ENCODE data around the gene MAP3K21. TPM values are rescaled to one million over a fixed set of nuclear protein-coding genes. Genes with fewer than 3 reads are reported as not detected.
A peak's percentile ranks its signal among the peaks of the same experiment; 100 is the strongest.

The MAP3K21 gene
- total RNA-seq, 2 experiments from 2014 or later, result 5.5 to 5.6 TPM

DNA sequence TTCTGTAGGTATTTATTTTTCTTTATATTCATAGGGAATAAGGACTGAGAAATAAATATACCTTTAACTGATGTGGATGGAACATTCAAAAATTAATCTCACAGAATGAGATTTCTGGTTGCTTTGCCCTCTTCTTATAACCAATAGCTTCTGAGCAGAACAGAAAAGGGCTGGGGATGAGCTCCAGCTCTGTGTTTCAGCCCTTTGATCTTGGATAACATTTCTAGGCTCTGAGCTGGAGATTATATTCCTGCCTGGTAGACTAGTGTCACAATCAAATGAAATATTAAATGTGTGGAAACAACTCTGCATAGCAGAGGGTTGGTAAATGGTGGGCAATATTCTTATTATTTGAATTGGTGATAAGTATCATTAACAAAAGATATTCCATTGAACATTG is 14.6 kb downstream of the MAP3K21 start:
- Mint-ChIP-seq H3K27me3 (peaks cover 27% of the 10 kb centered on the region), H3K9me3 (no peaks in the 10 kb centered on the region)

DNA sequence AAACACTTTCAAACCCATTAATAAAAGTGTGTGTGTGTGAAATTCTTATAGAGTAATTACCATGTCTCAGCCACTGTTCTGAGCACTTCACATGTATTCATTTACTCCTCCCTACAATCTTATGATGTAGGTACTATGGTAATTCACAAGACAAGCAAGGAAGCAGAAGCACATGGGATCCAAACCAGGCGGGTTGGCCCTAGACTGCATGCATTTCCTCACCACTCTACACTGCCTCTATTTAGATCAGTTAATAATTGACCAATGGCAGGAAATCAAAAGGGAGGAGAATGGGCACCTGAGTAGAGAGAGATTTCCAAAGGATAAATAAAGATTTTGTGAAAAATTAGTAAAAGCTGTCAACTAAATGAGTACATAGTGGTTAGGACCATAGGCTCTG is 15.7 kb downstream of the MAP3K21 start:
- Mint-ChIP-seq H3K27ac (no peak overlapping the region), H3K4me1 (ENCODE audit: low read depth) (no peaks in the 10 kb centered on the region), H3K9me3 (no peaks in the 10 kb centered on the region), H3K36me3 (peaks cover 3% of the 10 kb centered on the region), H3K27me3 (peaks cover 23% of the 10 kb centered on the region), H3K4me3 (no peak overlapping the region)
- no peak for DNase-seq
- POLR2A ChIA-PET, result no interaction called here
- CTCF ChIA-PET, result interaction anchor here (1.6 kb wide), 1 partner anchor 22 kb away, joined by 3 read pairs; no protein-coding TSS in a partner anchor
- intact Hi-C loops (cut with micrococcal nuclease), result no loop called here

More for the DNA sequence above, 14.6 kb downstream of the MAP3K21 start:
- ChIA-PET POLR2A (no interaction called here), CTCF (interaction anchor here (0.6 to 1.6 kb wide), 2 partner anchors 23 to 107 kb away, joined by 3 read pairs; no protein-coding TSS in a partner anchor)
- no peaks in the 10 kb centered on the region for H3K4me1 Mint-ChIP-seq (ENCODE audit: low read depth)
- intact Hi-C loops (cut with micrococcal nuclease), result no loop called here
- no peak overlapping the region for H3K27ac Mint-ChIP-seq
- H3K36me3 Mint-ChIP-seq, result peaks cover 3% of the 10 kb centered on the region
- no peak overlapping the region for H3K4me3 Mint-ChIP-seq
- no peak for DNase-seq

DNA sequence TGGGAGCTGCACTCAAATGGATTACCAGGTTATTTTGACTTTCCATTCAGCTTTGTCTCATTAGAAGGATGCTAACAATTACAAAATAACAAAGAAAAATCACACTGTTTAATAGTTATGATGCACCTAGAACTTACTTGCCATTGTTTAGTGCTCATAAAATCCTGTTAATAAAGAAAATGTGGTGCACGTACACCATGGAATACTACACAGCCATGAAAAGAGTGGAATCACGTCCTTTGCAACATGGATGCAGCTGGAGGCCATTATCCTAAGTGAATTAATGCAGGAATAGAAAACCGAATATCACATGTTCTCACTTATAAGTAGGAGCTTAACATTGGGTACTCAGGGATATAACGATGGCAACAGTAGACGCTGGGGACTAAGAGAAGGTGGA is 19.8 kb downstream of the MAP3K21 start:
- DNase-seq, result no peak
- ChIA-PET CTCF (no interaction called here), POLR2A (no interaction called here)
- no peak overlapping the region for H3K4me3 Mint-ChIP-seq
- peaks cover under 1% of the 10 kb centered on the region for H3K27me3 Mint-ChIP-seq
- H3K9me3 Mint-ChIP-seq, result no peaks in the 10 kb centered on the region
- H3K4me1 Mint-ChIP-seq (ENCODE audit: low read depth), result no peaks in the 10 kb centered on the region
- H3K27ac Mint-ChIP-seq, result no peak overlapping the region
- intact Hi-C loops (cut with micrococcal nuclease), result no loop called here
- H3K36me3 Mint-ChIP-seq, result peaks cover 3% of the 10 kb centered on the region

DNA sequence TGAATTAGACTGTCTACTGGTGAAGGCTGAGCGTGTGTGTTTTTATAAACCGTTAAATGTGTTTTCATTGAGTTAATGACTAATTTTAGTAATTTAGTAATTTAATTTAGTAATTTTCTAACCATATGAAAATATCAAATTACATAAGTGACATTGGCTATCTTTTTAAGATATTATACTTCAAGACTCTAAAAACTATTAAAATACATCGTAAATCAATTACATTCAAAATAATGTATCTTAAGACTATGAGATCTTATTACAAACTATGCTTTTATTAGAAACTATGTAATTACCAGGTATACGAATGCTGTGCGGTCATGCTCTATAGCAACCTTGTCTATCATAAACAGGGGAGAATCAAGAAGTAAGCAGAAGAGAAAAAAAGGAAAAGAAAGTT is 21.6 kb downstream of the MAP3K21 start:
- Mint-ChIP-seq H3K36me3 (no peaks in the 10 kb centered on the region), H3K4me1 (ENCODE audit: low read depth) (no peaks in the 10 kb centered on the region), H3K9me3 (no peaks in the 10 kb centered on the region), H3K27me3 (no peaks in the 10 kb centered on the region), H3K4me3 (no peak overlapping the region), H3K27ac (no peak overlapping the region)
- ChIA-PET POLR2A (no interaction called here), CTCF (no interaction called here)
- no peak for DNase-seq
- intact Hi-C loops (cut with micrococcal nuclease), result no loop called here

DNA sequence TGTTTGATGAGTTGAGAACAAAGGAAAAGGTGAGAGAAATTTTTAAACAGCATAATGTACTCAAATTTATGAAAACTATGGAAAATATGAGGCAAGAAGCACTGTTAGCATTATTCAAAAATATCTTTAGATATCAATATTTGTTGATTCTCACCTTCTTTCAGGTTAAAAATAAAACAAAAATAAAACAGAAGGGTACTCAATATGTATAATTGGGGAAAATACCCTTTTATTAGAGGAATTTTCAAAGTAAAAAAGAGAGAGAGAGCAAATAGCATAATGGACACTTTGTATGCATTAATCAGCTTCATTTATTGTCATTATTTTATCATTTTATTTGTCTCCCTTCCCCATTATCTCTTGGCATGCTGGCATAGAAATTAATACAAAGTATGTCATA is 27.5 kb downstream of the MAP3K21 start:
- Mint-ChIP-seq H3K9me3 (no peaks in the 10 kb centered on the region), H3K27me3 (no peaks in the 10 kb centered on the region), H3K4me1 (ENCODE audit: low read depth) (peaks cover 31% of the 10 kb centered on the region), H3K36me3 (peaks cover 9% of the 10 kb centered on the region), H3K27ac (no peak overlapping the region), H3K4me3 (no peak overlapping the region)
- ChIA-PET POLR2A (no interaction called here), CTCF (no interaction called here)
- intact Hi-C loops (cut with micrococcal nuclease), result no loop called here
- no peak for DNase-seq

DNA sequence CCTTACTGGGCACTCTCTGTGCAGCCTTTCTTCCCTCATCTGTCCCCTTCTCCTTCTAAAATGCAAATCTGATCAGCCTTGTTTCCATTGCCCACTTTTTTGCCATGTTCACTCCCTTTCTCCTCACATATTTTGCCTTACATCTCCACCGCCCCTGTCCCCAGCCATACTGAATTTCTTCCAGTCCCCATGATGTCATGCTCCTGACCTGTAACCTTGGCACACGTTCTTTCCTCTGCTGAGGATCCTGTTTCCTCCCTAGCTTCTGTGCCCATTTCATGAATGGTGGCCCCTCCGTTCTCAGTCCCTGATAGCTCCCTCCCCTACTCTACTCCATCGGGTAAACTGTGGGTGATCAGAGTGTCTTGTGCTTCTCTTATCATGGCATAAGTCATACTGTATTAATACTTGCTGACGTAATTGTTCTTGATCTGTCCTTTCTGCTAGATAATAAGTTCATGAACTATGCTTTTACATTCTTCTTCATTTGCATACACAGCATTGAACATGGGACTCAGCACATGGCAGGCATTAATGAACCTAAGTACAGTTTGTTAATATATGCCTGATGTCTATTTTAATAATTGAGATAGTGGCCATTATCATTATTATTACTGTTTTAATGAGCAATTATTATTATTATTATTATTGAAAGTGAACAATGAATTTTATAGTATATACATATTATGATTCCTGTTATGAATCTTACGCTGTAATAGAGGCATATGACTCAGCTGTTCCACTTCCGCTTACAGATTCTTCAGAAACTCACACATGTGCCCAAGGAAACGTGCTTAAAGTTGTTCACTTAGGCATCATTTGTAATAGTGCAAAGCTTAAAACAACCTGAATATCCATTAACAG is 28.5 kb downstream of the MAP3K21 start:
- POLR2A ChIA-PET, result interaction anchor here (0.5 kb wide), 1 partner anchor 156 kb away, joined by 3 read pairs; no protein-coding TSS in a partner anchor
- Mint-ChIP-seq H3K9me3 (no peaks in the 10 kb centered on the region), H3K4me3 (no peak overlapping the region), H3K4me1 (ENCODE audit: low read depth) (peaks cover 31% of the 10 kb centered on the region), H3K27me3 (no peaks in the 10 kb centered on the region), H3K27ac (no peak overlapping the region), H3K36me3 (peaks cover 9% of the 10 kb centered on the region)
- peak; percentile 32 for DNase-seq
- intact Hi-C loops (cut with micrococcal nuclease), result loop anchor here (2.0 kb wide), 1 partner anchor 17 kb away; no protein-coding TSS in a partner anchor
- CTCF ChIA-PET, result interaction anchor here (0.9 kb wide), 1 partner anchor 9 kb away, joined by 3 read pairs; no protein-coding TSS in a partner anchor

DNA sequence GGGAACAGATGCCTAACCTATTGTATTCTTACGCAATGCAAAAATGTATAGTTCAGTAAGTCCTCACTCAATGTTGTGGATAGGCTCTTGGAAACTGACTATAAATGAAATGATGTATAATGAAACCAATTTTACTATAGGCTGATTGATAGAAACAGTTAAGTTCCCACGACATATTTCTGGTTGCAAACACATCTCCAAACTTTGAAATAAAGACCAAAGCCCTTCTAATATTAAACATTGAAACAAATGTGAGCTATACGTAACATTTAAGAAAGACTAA is 29.1 kb downstream of the MAP3K21 start:
- peaks cover 9% of the 10 kb centered on the region for H3K36me3 Mint-ChIP-seq
- H3K4me3 Mint-ChIP-seq, result no peak overlapping the region
- CTCF ChIA-PET, result interaction anchor here (0.9 kb wide), 1 partner anchor 9 kb away, joined by 3 read pairs; no protein-coding TSS in a partner anchor
- POLR2A ChIA-PET, result no interaction called here
- no peak for DNase-seq
- peak overlapping the region; percentile 53 for H3K27ac Mint-ChIP-seq
- no peaks in the 10 kb centered on the region for H3K27me3 Mint-ChIP-seq
- H3K4me1 Mint-ChIP-seq (ENCODE audit: low read depth), result peaks cover 35% of the 10 kb centered on the region
- intact Hi-C loops (cut with micrococcal nuclease), result loop anchor here (2.0 kb wide), 1 partner anchor 16 kb away; no protein-coding TSS in a partner anchor
- H3K9me3 Mint-ChIP-seq, result no peaks in the 10 kb centered on the region

DNA sequence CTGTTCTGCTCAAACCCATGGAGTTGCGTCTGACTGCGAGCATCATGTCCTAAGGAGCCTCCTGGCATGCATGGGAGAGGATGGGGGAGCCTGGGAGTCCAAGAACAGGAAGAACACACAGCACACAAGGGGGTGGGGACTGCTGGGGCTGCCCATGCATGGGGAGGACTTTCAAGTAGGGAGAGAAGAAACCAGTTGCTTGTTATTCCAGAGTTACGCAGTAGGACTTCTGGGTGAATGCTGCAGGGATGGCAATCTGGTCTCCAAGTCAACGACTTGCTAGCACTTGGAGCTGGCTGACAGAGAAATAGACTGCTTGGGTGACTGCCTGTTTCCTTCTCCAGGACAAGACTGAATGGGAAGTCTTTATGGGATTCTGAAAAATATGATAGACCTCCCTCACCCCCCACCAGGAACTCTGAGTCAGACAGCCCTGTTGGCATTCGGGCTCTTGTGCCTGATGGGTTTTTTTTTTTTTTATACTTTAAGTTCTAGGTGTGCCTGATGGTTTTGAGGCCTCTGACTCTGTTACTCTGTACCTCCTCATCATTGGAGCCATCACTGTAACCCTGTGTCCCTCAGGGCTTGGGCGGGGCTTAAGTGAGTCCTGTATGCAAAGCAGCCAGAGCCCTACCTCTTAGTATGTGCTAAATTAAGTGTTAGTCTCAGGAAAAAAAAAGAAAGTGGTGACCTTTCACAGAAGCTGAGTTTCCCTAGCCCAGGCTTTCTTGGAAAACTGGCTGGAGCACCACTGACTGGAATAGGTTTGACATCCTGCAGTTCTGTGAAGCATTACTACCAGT is 30.3 kb downstream of the MAP3K21 start:
- peak; percentile 61 for DNase-seq
- ChIA-PET POLR2A (interaction anchor here (1.4 kb wide), 1 partner anchor 29 kb away, joined by 4 read pairs; no protein-coding TSS in a partner anchor), CTCF (interaction anchor here (0.7 to 1.5 kb wide), 3 partner anchors 10 to 55 kb away, joined by 3 to 4 read pairs (median 3); no protein-coding TSS in a partner anchor)
- intact Hi-C loops (cut with micrococcal nuclease), result loop anchor here (2.0 kb wide), 1 partner anchor 15 kb away; no protein-coding TSS in a partner anchor
- H3K9me3 Mint-ChIP-seq, result no peaks in the 10 kb centered on the region
- H3K4me3 Mint-ChIP-seq, result no peak overlapping the region
- peaks cover 9% of the 10 kb centered on the region for H3K36me3 Mint-ChIP-seq
- peak overlapping the region; percentile 28 for H3K27ac Mint-ChIP-seq
- peaks cover 35% of the 10 kb centered on the region for H3K4me1 Mint-ChIP-seq (ENCODE audit: low read depth)
- no peaks in the 10 kb centered on the region for H3K27me3 Mint-ChIP-seq

DNA sequence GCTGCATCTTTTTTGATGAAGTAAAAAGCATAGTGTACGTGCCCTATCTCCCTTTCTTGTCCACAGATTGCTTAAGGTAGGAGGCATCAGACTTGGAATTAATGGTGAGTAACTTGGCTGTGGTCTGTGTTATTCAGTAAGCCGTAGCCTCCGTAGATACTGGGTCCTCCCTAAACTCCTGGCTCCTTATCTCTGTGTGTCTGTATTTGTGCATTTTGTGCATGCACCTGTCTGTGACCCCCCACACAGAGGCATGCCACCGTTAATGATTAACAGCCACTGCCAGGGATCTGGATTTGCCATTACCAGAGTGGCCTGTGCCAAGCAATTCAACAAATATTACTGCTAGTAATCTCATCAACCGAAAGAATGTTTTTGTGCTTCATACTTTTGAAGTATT is 31.9 kb downstream of the MAP3K21 start:
- no peak for DNase-seq
- Mint-ChIP-seq H3K4me1 (ENCODE audit: low read depth) (peaks cover 35% of the 10 kb centered on the region), H3K36me3 (peaks cover 9% of the 10 kb centered on the region), H3K9me3 (no peaks in the 10 kb centered on the region), H3K4me3 (no peak overlapping the region), H3K27ac (no peak overlapping the region), H3K27me3 (peaks cover 2% of the 10 kb centered on the region)
- intact Hi-C loops (cut with micrococcal nuclease), result no loop called here
- ChIA-PET POLR2A (no interaction called here), CTCF (no interaction called here)

DNA sequence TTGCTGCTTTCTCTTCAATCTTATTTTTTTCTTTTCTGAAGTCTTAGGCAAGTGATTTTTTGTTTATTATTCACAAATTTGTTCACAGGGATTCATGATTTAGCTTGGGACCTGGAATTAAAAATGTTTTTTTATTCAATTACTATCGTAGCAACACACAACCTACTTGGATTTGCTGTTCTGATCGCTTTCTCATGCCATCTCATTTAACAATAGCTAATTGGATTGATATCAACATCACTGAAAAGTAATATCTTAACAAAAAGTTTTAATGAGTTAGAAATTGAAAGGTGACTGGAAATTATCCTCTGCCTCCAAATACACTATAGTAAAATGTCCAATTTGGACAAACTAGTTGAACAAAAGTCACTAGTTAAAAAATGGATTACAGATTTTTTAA is 32.4 kb downstream of the MAP3K21 start:
- ChIA-PET POLR2A (no interaction called here), CTCF (no interaction called here)

DNA sequence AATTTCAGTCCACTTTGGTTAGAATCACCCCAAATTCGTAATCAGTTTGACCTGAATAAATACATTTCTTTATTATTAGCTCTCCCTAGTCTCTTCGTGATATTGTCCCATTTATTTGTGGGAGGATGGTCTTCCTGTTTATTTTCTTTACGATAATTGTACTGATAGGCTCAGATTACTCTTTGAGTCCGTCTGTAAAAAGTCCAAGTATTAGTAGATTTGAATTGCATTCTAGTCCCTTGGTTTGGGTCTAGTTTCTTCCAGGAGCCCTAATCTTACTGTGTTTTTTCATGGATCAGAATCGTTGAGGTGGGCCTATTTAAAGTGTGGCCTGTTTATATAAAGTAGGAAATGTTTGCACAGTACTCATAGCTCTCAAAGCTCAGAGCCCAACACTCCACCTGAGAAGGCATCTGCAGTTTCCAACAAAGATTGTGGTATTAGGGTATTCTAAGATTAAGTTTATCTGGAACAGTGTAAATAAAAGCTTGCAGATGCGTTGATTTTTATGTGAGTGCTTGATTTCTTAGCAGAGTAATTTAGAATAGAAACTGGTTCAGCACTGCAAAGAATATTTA is 33.1 kb downstream of the MAP3K21 start:
- no peak for DNase-seq
- ChIA-PET POLR2A (no interaction called here), CTCF (interaction anchor here (1.5 kb wide), 1 partner anchor 705 kb away, joined by 4 read pairs; no protein-coding TSS in a partner anchor)
- H3K36me3 Mint-ChIP-seq, result peaks cover 6% of the 10 kb centered on the region
- no peaks in the 10 kb centered on the region for H3K9me3 Mint-ChIP-seq
- intact Hi-C loops (cut with micrococcal nuclease), result no loop called here
- H3K27ac Mint-ChIP-seq, result no peak overlapping the region
- peaks cover 32% of the 10 kb centered on the region for H3K4me1 Mint-ChIP-seq (ENCODE audit: low read depth)
- H3K4me3 Mint-ChIP-seq, result no peak overlapping the region
- peaks cover 2% of the 10 kb centered on the region for H3K27me3 Mint-ChIP-seq

More for the DNA sequence above, 32.4 kb downstream of the MAP3K21 start:
- Mint-ChIP-seq H3K9me3 (no peaks in the 10 kb centered on the region), H3K4me3 (no peak overlapping the region), H3K36me3 (peaks cover 9% of the 10 kb centered on the region), H3K27ac (no peak overlapping the region), H3K4me1 (ENCODE audit: low read depth) (peaks cover 35% of the 10 kb centered on the region), H3K27me3 (peaks cover 2% of the 10 kb centered on the region)
- intact Hi-C loops (cut with micrococcal nuclease), result no loop called here
- DNase-seq, result no peak

DNA sequence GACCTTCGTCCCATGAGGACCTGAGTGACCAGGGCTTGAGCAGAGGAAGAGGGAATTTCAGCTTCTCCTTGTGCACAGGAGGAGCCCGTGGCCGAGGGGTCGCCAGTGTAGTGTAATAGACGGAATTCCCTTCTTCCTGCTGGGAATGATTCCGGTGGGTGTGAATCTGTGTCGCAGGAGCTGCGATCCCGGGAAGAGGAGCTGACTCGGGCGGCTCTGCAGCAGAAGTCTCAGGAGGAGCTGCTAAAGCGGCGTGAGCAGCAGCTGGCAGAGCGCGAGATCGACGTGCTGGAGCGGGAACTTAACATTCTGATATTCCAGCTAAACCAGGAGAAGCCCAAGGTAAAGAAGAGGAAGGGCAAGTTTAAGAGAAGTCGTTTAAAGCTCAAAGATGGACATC is 34.4 kb downstream of the MAP3K21 start:
- intact Hi-C loops (cut with micrococcal nuclease), result no loop called here
- peaks cover 2% of the 10 kb centered on the region for H3K27me3 Mint-ChIP-seq
- H3K4me1 Mint-ChIP-seq (ENCODE audit: low read depth), result peaks cover 21% of the 10 kb centered on the region
- no peak overlapping the region for H3K4me3 Mint-ChIP-seq
- no peak for DNase-seq
- H3K9me3 Mint-ChIP-seq, result no peaks in the 10 kb centered on the region
- ChIA-PET CTCF (interaction anchor here (0.8 to 1.5 kb wide), 4 partner anchors 10 to 704 kb away, joined by 3 to 4 read pairs (median 3); no protein-coding TSS in a partner anchor), POLR2A (no interaction called here)
- H3K36me3 Mint-ChIP-seq, result no peaks in the 10 kb centered on the region
- H3K27ac Mint-ChIP-seq, result no peak overlapping the region

Data from activated CD4-positive, alpha-beta memory T cell treated with anti-CD3 and anti-CD28 coated beads for 36 hours (primary cell).